Thyroid gland (tissue), 4 donors: Measurements from ENCODE around the gene NFIX. TPM values are rescaled to one million over a fixed set of nuclear protein-coding genes. Genes with fewer than 3 reads are reported as not detected.
A peak's percentile ranks its signal among the peaks of the same experiment; 100 is the strongest.

Experiments used
- DNase-seq, 2 donors: peaks; one replicate each; pipeline ENCODE4 v3.0.0-alpha.2; 2019
- H3K27ac ChIP-seq, 3 donors: fragments of 200-600 bp; sonication (generic); 1 replicate in 2 of 3; 2 replicates in 1 of 3; pipeline ENCODE4 v1.5.1; 2016 to 2019; ENCODE audit warnings: mild to moderate bottlenecking in 1 of 3, moderate library complexity in 1 of 3
- H3K27me3 ChIP-seq: fragments of 200-600 bp; sonication (generic); one replicate; pipeline ENCODE4 v1.5.1; 2019
- H3K36me3 ChIP-seq, 2 donors: fragments of 200-600 bp; sonication (generic); one replicate each; pipeline ENCODE4 v1.5.1; 2016 to 2019
- H3K4me1 ChIP-seq, 2 donors: fragments of 200-600 bp; sonication (generic); one replicate each; pipeline ENCODE4 v1.5.1; 2017 to 2019
- H3K4me3 ChIP-seq, 3 donors: fragments of 200-600 bp; sonication (generic); replicated peaks in 1 of 3; 1 replicate in 2 of 3; 2 replicates in 1 of 3; pipeline ENCODE4 v1.5.1; 2016; ENCODE audit warnings: mild to moderate bottlenecking in 1 of 3
- H3K9me3 ChIP-seq: fragments of 200-600 bp; sonication (generic); one replicate; pipeline ENCODE4 v1.5.1; 2017
- CTCF ChIP-seq, 6 experiments: fragments of 200-600 bp in 3 of 6; fragments of 450-650 bp in 3 of 6; sonication (generic) in 3 of 6; IDR thresholded peaks; one replicate each; pipeline ENCODE4 v1.5.1; 2016 to 2019; ENCODE audit warnings: antibody characterized with exemption in 6 of 6, mild to moderate bottlenecking in 2 of 6, inconsistent platforms in 1 of 6, moderate library complexity in 1 of 6
- POLR2A ChIP-seq, 2 donors: fragments of 450-650 bp; IDR thresholded peaks; one replicate each; pipeline ENCODE4 v1.6.1; 2017; ENCODE audit warnings: antibody characterized with exemption in 2 of 2, mild to moderate bottlenecking in 2 of 2, moderate library complexity in 1 of 2
- WGBS, 2 donors: methylation state at CpG; one replicate each; pipeline ENCODE4 v1.1.5; 2017; 5-methylcytosine and 5-hydroxymethylcytosine counted together
- intact Hi-C: fragments of 100-400 bp; cut with DNase I; formaldehyde crosslinking; loops from one replicate; pipeline ENCODE4 v1.15.1; 2023
- total RNA-seq, 4 donors: library from RNA; depleted of rRNA; stranded (reverse); fragments of >200 nt; gene quantifications; one replicate each; pipeline ENCODE4 v1.2.3, GENCODE V29; 2016

Gene NFIX
- total RNA-seq, 4 donors from 2014 or later: 38.8 to 70.2 (median 62.4) TPM

- DNase-seq: peak in 1 of 2 donors; percentile 27
- intact Hi-C loops: no loop called here
- WGBS, 2 donors: 69 to 75% methylated on average over 32 of the region's 32 CpGs
- Histone ChIP-seq H3K9me3 (no peaks in the 10 kb centered on the region), H3K36me3 (no peaks in the 10 kb centered on the region), H3K27me3 (no peaks in the 10 kb centered on the region), H3K27ac (peak overlapping the region; percentile 11 to 87 (median 79)), H3K4me1 (peaks cover 42 to 49% of the 10 kb centered on the region in 2 donors), H3K4me3 (no peak overlapping the region)
- no peak for TF ChIP-seq CTCF (IDR thresholded peaks at IDR 0.05)
- TF ChIP-seq POLR2A (IDR thresholded peaks at IDR 0.05): no peak
Observed at GRCh38 chr19:12997967-12998940, 3.0 kb downstream of the NFIX start.

DNA sequence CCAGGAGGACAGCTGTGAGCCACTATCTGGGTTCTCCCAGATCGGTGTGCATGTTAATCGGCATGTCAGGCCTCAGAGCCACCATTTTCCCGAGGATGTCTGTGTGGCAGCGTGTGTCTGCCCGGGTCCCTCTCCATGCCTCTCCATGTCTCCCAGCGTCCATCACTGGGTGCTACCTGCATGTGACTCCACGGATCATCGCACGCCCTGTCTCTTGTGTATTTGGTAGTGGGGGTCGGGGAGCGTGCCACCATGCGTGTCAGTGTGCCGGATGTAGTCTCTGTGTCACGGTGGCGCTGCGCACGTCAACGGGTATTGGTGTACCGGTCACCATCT, 5.9 kb downstream of the NFIX start:
- H3K4me3 ChIP-seq: no peak overlapping the region
- peak overlapping the region in 2 of 3 donors; percentile 90 to 95 for H3K27ac ChIP-seq
- H3K36me3 ChIP-seq: no peaks in the 10 kb centered on the region
- intact Hi-C loops: no loop called here
- WGBS, 2 donors: 81 to 85% methylated on average over 13 to 19 of the region's 19 CpGs
- DNase-seq: no peak
- no peaks in the 10 kb centered on the region for H3K27me3 ChIP-seq
- TF ChIP-seq POLR2A (IDR thresholded peaks at IDR 0.05) (no peak), CTCF (IDR thresholded peaks at IDR 0.05) (no peak)
- no peaks in the 10 kb centered on the region for H3K9me3 ChIP-seq
- peaks cover 47 to 67% of the 10 kb centered on the region in 2 donors for H3K4me1 ChIP-seq

- no peaks in the 10 kb centered on the region for H3K9me3 ChIP-seq
- 63 to 85% methylated on average over 27 to 36 of the region's 41 CpGs for WGBS, 2 donors
- no peaks in the 10 kb centered on the region for H3K36me3 ChIP-seq
- peak overlapping the region in 1 of 3 donors; percentile 17 for H3K4me3 ChIP-seq
- H3K27ac ChIP-seq: peak overlapping the region; percentile 89 to 95 (median 90)
- H3K27me3 ChIP-seq: no peaks in the 10 kb centered on the region
- peaks cover 51 to 72% of the 10 kb centered on the region in 2 donors for H3K4me1 ChIP-seq
- intact Hi-C loops: no loop called here
- peak; percentile 26 to 32 for DNase-seq
- TF ChIP-seq POLR2A (IDR thresholded peaks at IDR 0.05): no peak
- no peak for TF ChIP-seq CTCF (IDR thresholded peaks at IDR 0.05)
Observed at GRCh38 chr19:13001502-13002165, 6.4 kb downstream of the NFIX start.

GRCh38 chr19:13002166-13002898, 7.1 kb downstream of the NFIX start:
- Histone ChIP-seq H3K9me3 (no peaks in the 10 kb centered on the region), H3K27me3 (no peaks in the 10 kb centered on the region), H3K4me1 (peaks cover 51 to 72% of the 10 kb centered on the region in 2 donors), H3K4me3 (peak overlapping the region in 1 of 3 donors; percentile 17), H3K36me3 (no peaks in the 10 kb centered on the region), H3K27ac (peak overlapping the region; percentile 89 to 95 (median 90))
- no peak for TF ChIP-seq POLR2A (IDR thresholded peaks at IDR 0.05)
- peak in 2 of 6 experiments; percentile 23 to 36 for TF ChIP-seq CTCF (IDR thresholded peaks at IDR 0.05)
- DNase-seq: peak; percentile 80 to 84
- WGBS, 2 donors: 10 to 26% methylated on average over 11 of the region's 29 CpGs
- intact Hi-C loops: no loop called here
